IPS DF 6.9 (cell line): Measurements from ENCODE around the gene RAB4B.
A peak's percentile ranks its signal among the peaks of the same experiment; 100 is the strongest.
"Not testable (repeated sequence)": the region's sequence is repeated elsewhere in the genome, so short reads cannot be mapped to it uniquely, and the experiment has no call there.

Source experiments
- DNase-seq: peaks from one replicate; pipeline ENCODE4 v3.0.0-alpha.2; 2013; ENCODE audit warnings: low read depth, low spot score
- H3K27ac ChIP-seq: one replicate; pipeline ENCODE4 v1.5.1; 2013; ENCODE audit warnings: low read length, control low read depth
- H3K27me3 ChIP-seq: 2 replicates; pipeline ENCODE4 v1.6.1; 2013; ENCODE audit warnings: mild to moderate bottlenecking, low read length; ENCODE audit not compliant: control insufficient read depth, insufficient read depth
- H3K36me3 ChIP-seq: 2 replicates; pipeline ENCODE4 v1.6.1; 2013; ENCODE audit warnings: low read length; ENCODE audit not compliant: control insufficient read depth, insufficient read depth
- H3K4me1 ChIP-seq: 2 replicates; pipeline ENCODE4 v1.6.1; 2013; ENCODE audit warnings: low read length; ENCODE audit not compliant: control insufficient read depth, insufficient read depth
- H3K4me3 ChIP-seq: 2 replicates; pipeline ENCODE4 v1.5.1; 2013; ENCODE audit warnings: mild to moderate bottlenecking, low read length
- H3K9me3 ChIP-seq: 2 replicates; pipeline ENCODE4 v1.6.1; 2013; ENCODE audit warnings: low read length, inconsistent platforms; ENCODE audit not compliant: control insufficient read depth, insufficient read depth
- WGBS: extraction: QIAGEN DNeasy Blood & Tissue Kit; methylation state at CpG from one replicate; pipeline ENCODE4 v1.1.7; 2013; ENCODE audit warnings: mixed read lengths, missing lambda C conversion rate; ENCODE audit not compliant: insufficient read length, insufficient coverage; 5-methylcytosine and 5-hydroxymethylcytosine counted together

The RAB4B gene

DNA sequence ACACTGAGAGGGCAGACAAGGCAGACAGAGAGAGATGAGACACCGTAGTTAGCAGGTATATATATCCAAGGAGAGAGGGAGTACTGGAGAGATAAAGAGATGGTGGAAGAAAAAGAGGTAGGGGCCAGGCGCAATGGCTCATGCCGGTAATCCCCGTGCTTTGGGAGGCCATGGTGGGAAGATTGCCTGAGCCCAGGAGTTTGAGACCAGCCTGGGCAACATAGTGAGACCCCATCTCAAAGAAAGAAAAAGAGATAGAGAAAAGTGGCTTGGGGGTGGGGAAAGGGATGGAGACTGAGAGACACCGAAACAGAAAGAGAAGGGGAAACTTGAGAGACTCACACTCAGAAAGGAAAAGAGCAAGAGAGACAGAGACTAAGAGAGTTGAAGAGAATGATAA lies 2.5 kb downstream of the RAB4B start:
- Histone ChIP-seq H3K27ac (no peak overlapping the region), H3K27me3 (no peaks in the 10 kb centered on the region), H3K4me3 (no peak overlapping the region), H3K4me1 (peaks cover 4% of the 10 kb centered on the region; the same call in 1 of the 2 replicates), H3K9me3 (no peaks in the 10 kb centered on the region), H3K36me3 (no peaks in the 10 kb centered on the region)
- DNase-seq = no peak
- WGBS = no CpG with 5 or more reads among the region's 5 CpGs

DNA sequence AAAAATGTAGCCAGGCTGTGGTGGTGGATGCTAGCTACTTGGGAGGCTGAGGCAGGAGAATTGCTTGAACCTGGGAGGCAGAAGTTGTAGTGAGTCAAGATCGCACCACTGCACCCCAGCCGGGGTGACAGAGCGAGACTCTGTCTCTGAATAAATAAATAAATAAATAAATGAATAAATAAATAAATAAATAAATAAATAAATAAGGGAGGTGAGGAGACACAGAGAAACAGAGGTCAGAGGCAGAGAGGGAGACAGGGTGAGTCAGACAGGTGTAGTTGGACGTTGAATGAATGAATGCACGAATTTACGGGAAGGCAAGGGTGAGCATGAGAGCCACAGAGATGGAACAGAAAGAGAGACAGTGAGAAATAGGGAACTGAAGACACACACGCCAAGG lies 3.1 kb downstream of the RAB4B start:
- Histone ChIP-seq H3K27me3 (no peaks in the 10 kb centered on the region), H3K4me3 (no peak overlapping the region), H3K9me3 (no peaks in the 10 kb centered on the region), H3K4me1 (peaks cover 4% of the 10 kb centered on the region; the same call in 1 of the 2 replicates), H3K36me3 (no peaks in the 10 kb centered on the region), H3K27ac (no peak overlapping the region)
- DNase-seq = no peak
- no CpG with 5 or more reads among the region's 7 CpGs for WGBS

DNA sequence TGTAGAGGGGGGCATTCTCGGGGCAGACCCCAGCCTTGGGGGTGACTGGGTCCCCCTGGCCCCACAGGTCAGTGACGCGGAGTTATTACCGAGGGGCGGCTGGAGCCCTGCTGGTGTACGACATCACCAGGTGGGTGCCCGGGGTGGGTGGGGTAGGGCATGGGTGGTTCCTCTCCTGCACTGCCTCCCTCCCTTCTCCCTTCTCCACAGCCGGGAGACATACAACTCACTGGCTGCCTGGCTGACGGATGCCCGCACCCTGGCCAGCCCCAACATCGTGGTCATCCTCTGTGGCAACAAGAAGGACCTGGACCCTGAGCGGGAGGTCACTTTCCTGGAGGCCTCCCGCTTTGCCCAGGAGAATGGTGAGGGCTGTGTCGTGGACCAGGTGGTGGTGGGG lies 5.7 kb downstream of the RAB4B start:
- no peak for DNase-seq
- Histone ChIP-seq H3K36me3 (no peaks in the 10 kb centered on the region), H3K27ac (no peak overlapping the region), H3K27me3 (no peaks in the 10 kb centered on the region), H3K9me3 (no peaks in the 10 kb centered on the region), H3K4me1 (0 out of 2 replicates have a peak, but pooled peaks cover 4% of the 10 kb centered on the region), H3K4me3 (no peak overlapping the region)
- no CpG with 5 or more reads among the region's 14 CpGs for whole genome bisulfite sequencing

DNA sequence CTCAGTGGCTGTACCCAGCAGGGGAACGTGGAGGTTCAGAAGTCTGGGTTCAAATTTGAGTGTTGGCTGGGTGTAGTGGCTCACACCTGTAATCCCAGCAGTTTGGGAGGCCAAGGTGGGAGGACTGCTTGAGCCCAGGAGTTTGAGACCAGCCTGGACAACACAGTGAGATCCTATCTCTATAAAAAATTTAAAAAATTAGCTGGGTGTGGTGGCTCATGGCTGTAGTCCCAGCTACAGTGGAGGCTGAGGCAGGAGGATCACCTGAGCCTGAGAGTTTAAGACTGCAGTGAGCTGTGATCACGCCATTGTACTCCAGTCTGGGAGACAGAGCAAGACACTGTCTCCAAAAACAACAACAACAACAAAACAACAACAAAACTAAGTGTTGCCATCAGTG lies 6.1 kb downstream of the RAB4B start:
- DNase-seq, H3K27ac ChIP-seq, H3K36me3 ChIP-seq, H3K9me3 ChIP-seq, H3K27me3 ChIP-seq, H3K4me1 ChIP-seq, H3K4me3 ChIP-seq: not testable (repeated sequence)
- WGBS = no CpG with 5 or more reads among the region's 2 CpGs

DNA sequence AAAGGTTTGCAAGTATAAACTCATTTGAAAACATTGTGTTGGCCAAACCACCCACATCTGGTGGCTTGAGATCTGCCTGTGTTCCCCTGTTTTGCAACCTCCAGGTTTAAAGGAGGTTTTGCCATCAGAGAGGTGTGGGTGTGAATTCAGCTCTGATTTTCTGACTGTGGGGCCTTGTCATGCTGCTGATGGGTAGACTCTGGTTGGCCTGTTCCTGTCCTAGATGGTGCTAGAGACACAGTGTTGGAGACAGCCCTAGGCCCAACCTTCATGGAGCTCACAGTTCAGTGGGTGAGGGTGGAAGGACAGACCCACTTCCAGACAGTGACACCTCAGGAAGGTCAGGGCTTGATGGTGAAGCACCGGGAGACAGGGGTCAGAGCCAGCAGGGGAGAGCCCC lies 7.5 kb downstream of the RAB4B start:
- DNase-seq = no peak
- Histone ChIP-seq H3K4me1 (no peaks in the 10 kb centered on the region), H3K27ac (no peak overlapping the region), H3K27me3 (no peaks in the 10 kb centered on the region), H3K9me3 (no peaks in the 10 kb centered on the region), H3K36me3 (no peaks in the 10 kb centered on the region), H3K4me3 (no peak overlapping the region)
- no CpG with 5 or more reads among the region's 1 CpG for WGBS

DNA sequence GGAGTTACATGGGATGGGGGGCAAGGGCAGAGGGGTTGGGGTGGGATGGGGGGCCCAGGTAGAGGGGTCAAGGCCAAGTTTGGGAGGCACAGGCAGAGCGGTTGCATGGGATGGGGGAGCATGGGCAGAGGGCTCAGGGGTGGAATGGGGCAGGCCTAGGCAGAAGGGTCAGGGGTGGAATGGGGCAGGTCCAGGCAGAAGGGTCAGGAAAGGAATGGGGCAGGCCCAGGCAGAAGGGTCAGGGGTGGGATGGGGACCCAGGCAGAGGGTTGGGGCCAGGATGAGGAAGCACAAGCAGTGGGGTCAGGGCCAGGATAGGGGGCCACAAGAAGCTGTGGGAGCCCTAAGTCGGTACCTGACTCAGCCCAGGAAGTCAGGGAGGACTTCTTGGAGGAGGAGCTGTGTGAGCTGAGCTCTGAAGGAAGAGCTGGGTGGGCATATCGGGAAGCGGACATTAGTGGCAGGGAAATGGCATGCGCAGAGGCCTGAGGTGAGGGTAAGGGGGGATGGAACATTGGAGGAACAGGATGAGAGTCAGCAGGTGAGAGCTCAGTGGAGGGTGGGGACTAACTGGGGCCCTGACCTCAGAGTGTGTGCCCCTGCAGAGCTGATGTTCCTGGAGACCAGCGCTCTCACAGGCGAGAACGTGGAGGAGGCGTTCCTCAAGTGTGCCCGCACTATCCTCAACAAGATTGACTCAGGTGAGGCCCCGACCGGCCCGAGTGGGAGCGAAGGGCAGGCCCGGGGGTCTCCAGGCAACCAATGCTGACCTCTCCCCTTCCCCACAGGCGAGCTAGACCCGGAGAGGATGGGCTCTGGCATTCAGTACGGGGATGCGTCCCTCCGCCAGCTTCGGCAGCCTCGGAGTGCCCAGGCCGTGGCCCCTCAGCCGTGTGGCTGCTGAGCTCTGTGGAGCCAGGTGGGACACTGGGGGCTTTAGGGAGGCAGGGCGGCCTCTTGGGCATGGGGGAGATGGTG lies 8.3 kb downstream of the RAB4B start:
- DNase-seq = no peak
- H3K36me3 ChIP-seq = no peaks in the 10 kb centered on the region
- WGBS = no CpG with 5 or more reads among the region's 25 CpGs
- no peaks in the 10 kb centered on the region for H3K9me3 ChIP-seq
- H3K27me3 ChIP-seq = no peaks in the 10 kb centered on the region
- no peak overlapping the region for H3K27ac ChIP-seq
- H3K4me3 ChIP-seq = no peak overlapping the region
- no peaks in the 10 kb centered on the region for H3K4me1 ChIP-seq

DNA sequence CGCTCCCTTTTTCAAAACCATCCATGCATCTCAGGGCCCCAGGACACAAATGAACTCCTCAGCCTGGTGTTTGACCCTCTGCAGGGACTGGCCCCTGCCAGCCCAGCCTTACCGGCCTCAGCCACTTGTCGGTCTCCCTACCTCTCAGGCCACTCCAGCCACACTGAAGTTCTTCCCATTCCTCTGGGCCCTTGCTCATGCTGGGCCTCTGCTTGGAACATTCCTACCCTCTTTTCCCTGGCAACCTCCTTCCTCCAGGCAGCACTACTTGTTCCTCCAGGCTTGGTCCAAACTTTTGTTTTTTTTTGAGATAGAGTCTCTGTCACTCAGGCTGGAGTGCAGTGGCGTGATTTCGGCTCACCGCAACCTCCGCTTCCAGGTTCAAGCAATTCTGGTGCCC lies 13.3 kb downstream of the RAB4B start:
- Histone ChIP-seq H3K4me1 (no peaks in the 10 kb centered on the region), H3K36me3 (no peaks in the 10 kb centered on the region), H3K27me3 (no peaks in the 10 kb centered on the region), H3K27ac (no peak overlapping the region), H3K9me3 (no peaks in the 10 kb centered on the region), H3K4me3 (no peak overlapping the region)
- WGBS = no CpG with 5 or more reads among the region's 7 CpGs
- DNase-seq = no peak

- WGBS = no CpG with 5 or more reads among the region's 3 CpGs
- no peaks in the 10 kb centered on the region for H3K4me1 ChIP-seq
- no peaks in the 10 kb centered on the region for H3K27me3 ChIP-seq
- no peak overlapping the region for H3K27ac ChIP-seq
- no peaks in the 10 kb centered on the region for H3K36me3 ChIP-seq
- DNase-seq = no peak
- H3K4me3 ChIP-seq = no peak overlapping the region
- H3K9me3 ChIP-seq = no peaks in the 10 kb centered on the region
These were observed 13.9 kb downstream of the RAB4B start for GRCh38 chr19:40791996-40792395.

DNA sequence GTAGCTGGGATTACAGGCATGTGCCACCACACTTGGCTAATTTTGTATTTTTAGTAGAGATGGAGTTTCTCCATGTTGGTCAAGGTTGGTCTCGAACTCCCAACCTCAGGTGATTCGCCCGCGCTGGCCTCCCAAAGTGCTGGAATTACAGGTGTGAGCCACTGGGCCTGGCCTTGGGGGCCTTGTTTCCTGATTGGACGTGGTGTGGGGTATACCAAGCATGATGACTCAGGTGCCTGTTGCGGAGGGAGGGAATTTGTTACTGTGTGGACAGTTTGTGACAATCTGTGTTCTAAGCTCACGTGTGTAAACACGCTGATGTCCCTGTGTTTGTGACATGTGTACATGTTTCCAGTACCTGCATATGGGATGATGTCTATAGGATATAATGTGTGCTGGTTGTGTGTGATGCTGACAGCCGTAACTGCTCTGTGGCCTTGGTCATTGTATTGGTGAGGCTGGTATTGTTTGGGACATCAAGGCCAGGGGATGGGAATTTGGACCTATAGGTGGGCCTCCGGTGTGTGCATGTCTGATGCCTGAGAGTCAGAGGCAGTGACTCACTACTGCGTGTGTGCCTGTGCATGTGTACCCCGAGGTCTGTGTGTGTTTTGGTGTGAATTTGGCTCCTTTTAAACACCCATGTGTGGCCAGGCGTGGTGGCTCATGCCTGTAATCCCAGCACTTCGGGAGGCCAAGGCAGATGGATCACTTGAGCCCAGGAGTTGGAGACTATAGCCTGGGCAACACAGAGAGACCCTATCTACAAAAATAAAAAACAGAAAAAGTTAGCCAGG lies 19.3 kb downstream of the RAB4B start:
- peaks cover 7% of the 10 kb centered on the region for H3K4me1 ChIP-seq
- peaks cover 15% of the 10 kb centered on the region for H3K36me3 ChIP-seq
- no peak for DNase-seq
- no peak overlapping the region for H3K27ac ChIP-seq
- no peaks in the 10 kb centered on the region for H3K27me3 ChIP-seq
- no peak overlapping the region for H3K4me3 ChIP-seq
- no CpG with 5 or more reads among the region's 14 CpGs for WGBS
- H3K9me3 ChIP-seq = no peaks in the 10 kb centered on the region

DNA sequence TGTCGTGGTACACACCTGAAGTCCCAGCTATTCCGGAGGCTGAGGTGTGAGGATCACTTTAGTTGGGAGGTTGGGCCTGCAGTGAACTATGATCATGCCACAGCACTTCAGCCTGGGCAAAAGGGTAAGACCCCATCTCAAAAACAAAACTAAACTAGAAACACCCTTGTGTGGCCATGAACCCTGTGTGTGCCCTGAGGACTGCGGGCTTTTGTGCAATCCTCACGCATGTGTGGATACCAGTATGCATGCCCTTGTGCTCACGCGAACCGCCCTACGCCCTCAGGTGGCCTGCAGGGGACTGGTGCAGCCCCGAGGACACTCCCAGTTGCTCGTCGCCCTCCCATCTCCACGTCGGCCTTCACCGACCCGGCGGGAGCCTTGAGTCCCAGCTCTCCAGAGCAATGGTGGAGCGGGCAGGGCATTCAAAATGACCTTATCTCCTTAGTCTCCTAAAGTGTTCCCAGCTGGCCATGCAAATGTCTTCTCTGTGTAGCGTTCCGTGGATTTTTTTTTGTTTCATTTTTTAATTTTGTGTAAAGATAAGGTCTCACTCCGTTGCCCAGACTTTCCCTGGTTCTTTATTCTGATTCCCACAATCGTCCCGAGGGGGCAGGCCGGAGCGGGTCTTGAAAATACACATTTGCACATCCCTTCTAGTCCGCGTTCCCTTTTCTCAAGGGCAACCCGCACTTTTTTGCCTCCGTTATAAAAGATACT lies 20.1 kb downstream of the RAB4B start:
- H3K9me3 ChIP-seq = no peaks in the 10 kb centered on the region
- H3K27ac ChIP-seq = no peak overlapping the region
- H3K4me3 ChIP-seq = peak overlapping the region; percentile 40; the same call in 1 of the 2 replicates
- H3K4me1 ChIP-seq = peaks cover 7% of the 10 kb centered on the region
- WGBS = no CpG with 5 or more reads among the region's 28 CpGs
- DNase-seq = no peak
- H3K27me3 ChIP-seq = no peaks in the 10 kb centered on the region
- peaks cover 17% of the 10 kb centered on the region for H3K36me3 ChIP-seq
